H9 (cell line): Measurements from ENCODE around the gene RND1. TPM values are rescaled to one million over a fixed set of nuclear protein-coding genes. Genes with fewer than 3 reads are reported as not detected.

Source experiments
- DNase-seq: peaks from one replicate; pipeline ENCODE4 v3.0.0-alpha.2; 2017
- H2AFZ ChIP-seq: one replicate; pipeline ENCODE4 v1.6.1; 2013; ENCODE audit warnings: mild to moderate bottlenecking, low read length, control low read depth, moderate library complexity
- H2AK5ac ChIP-seq: 2 replicates; pipeline ENCODE4 v1.6.1; 2013; ENCODE audit warnings: low read length, control low read depth, mixed read lengths; ENCODE audit not compliant: insufficient read length
- H2BK120ac ChIP-seq: one replicate; pipeline ENCODE4 v1.6.1; 2013; ENCODE audit warnings: low read depth, mild to moderate bottlenecking, low read length, control low read depth, inconsistent platforms; ENCODE audit not compliant: poor library complexity, severe bottlenecking
- H2BK12ac ChIP-seq: 2 replicates; pipeline ENCODE4 v1.6.1; 2013; ENCODE audit warnings: low read length, control low read depth, mixed read lengths, low read depth; ENCODE audit not compliant: insufficient read length
- H2BK15ac ChIP-seq: 2 replicates; pipeline ENCODE4 v1.6.1; 2013; ENCODE audit warnings: low read depth, low read length, control low read depth
- H2BK20ac ChIP-seq: one replicate; pipeline ENCODE4 v1.6.1; 2013; ENCODE audit warnings: low read depth, mild to moderate bottlenecking, low read length, control low read depth, inconsistent platforms; ENCODE audit not compliant: poor library complexity, severe bottlenecking
- H2BK5ac ChIP-seq: 2 replicates; pipeline ENCODE4 v1.6.1; 2013; ENCODE audit warnings: low read length, control low read depth, mixed read lengths; ENCODE audit not compliant: insufficient read length
- H3K14ac ChIP-seq: 2 replicates; pipeline ENCODE4 v1.6.1; 2013; ENCODE audit warnings: low read length, control low read depth; ENCODE audit not compliant: insufficient read depth
- H3K18ac ChIP-seq: 2 replicates; pipeline ENCODE4 v1.6.1; 2013; ENCODE audit warnings: low read depth, mild to moderate bottlenecking, mixed read lengths, low read length, control low read depth; ENCODE audit not compliant: insufficient read length
- H3K23ac ChIP-seq: 2 replicates; pipeline ENCODE4 v1.6.1; 2013; ENCODE audit warnings: low read length, control low read depth, mixed read lengths, low read depth; ENCODE audit not compliant: insufficient read length
- H3K23me2 ChIP-seq: 2 replicates; pipeline ENCODE4 v1.6.1; 2013; ENCODE audit warnings: low read depth, mild to moderate bottlenecking, mixed read lengths, low read length, control low read depth; ENCODE audit not compliant: insufficient read length, poor library complexity, severe bottlenecking
- H3K27ac ChIP-seq: 2 replicates; pipeline ENCODE4 v1.5.1; 2013; ENCODE audit warnings: low read length, control low read depth, mixed read lengths, low read depth; ENCODE audit not compliant: insufficient read length
- H3K27me3 ChIP-seq: 2 replicates; pipeline ENCODE4 v1.6.1; 2013; ENCODE audit warnings: low read length, control low read depth, inconsistent platforms; ENCODE audit not compliant: insufficient read depth
- H3K4ac ChIP-seq: 2 replicates; pipeline ENCODE4 v1.6.1; 2013; ENCODE audit warnings: low read depth, mild to moderate bottlenecking, control low read depth, inconsistent platforms, low read length, moderate library complexity
- H3K4me1 ChIP-seq: 2 replicates; pipeline ENCODE4 v1.6.1; 2013; ENCODE audit warnings: low read length, control low read depth, inconsistent platforms; ENCODE audit not compliant: insufficient read depth
- H3K4me2 ChIP-seq: 2 replicates; pipeline ENCODE4 v1.6.1; 2013; ENCODE audit warnings: low read length, control low read depth, mixed read lengths; ENCODE audit not compliant: insufficient read length, insufficient read depth
- H3K56ac ChIP-seq: 2 replicates; pipeline ENCODE4 v1.6.1; 2013; ENCODE audit warnings: low read depth, mild to moderate bottlenecking, mixed read lengths, low read length, control low read depth; ENCODE audit not compliant: insufficient read length
- H3K79me1 ChIP-seq: 2 replicates; pipeline ENCODE4 v1.6.1; 2013; ENCODE audit warnings: low read depth, mild to moderate bottlenecking, moderate library complexity, low read length, control low read depth, inconsistent platforms; ENCODE audit not compliant: insufficient read depth, poor library complexity, severe bottlenecking
- H3K79me2 ChIP-seq: 2 replicates; pipeline ENCODE4 v1.6.1; 2013; ENCODE audit warnings: low read length, control low read depth, inconsistent platforms; ENCODE audit not compliant: insufficient read depth
- H3K9ac ChIP-seq: 2 replicates; pipeline ENCODE4 v1.6.1; 2013; ENCODE audit warnings: low read length, control low read depth, mixed read lengths; ENCODE audit not compliant: insufficient read length; ENCODE audit errors: extremely low read depth
- H3K9me3 ChIP-seq: one replicate; pipeline ENCODE4 v1.6.1; 2013; ENCODE audit warnings: low read depth, low read length, inconsistent platforms; ENCODE audit not compliant: control insufficient read depth
- H3T11ph ChIP-seq: one replicate; pipeline ENCODE4 v1.6.1; 2013; ENCODE audit warnings: mild to moderate bottlenecking, low read length, control low read depth, inconsistent platforms
- H4K20me1 ChIP-seq: one replicate; pipeline ENCODE4 v1.6.1; 2013; ENCODE audit not compliant: control insufficient read depth, insufficient read length, insufficient read depth
- H4K5ac ChIP-seq: 2 replicates; pipeline ENCODE4 v1.6.1; 2013; ENCODE audit warnings: low read depth, mild to moderate bottlenecking, mixed read lengths, low read length, control low read depth; ENCODE audit not compliant: insufficient read length
- H4K8ac ChIP-seq: replicated peaks from 2 replicates; pipeline ENCODE4 v1.6.1; 2013; ENCODE audit warnings: low read length, control low read depth, mixed read lengths, low read depth; ENCODE audit not compliant: insufficient read length
- H4K91ac ChIP-seq: 2 replicates; pipeline ENCODE4 v1.6.1; 2013; ENCODE audit warnings: low read depth, mild to moderate bottlenecking, moderate library complexity, mixed read lengths, low read length, control low read depth; ENCODE audit not compliant: insufficient read length
- H3K27ac Mint-ChIP-seq, 3 experiments: 2 replicates in 2 of 3; 3 replicates in 1 of 3; pipeline ENCODE4 v1.8.0; 2020 to 2021; ENCODE audit warnings: mixed read lengths in 3 of 3, mild to moderate bottlenecking in 1 of 3, moderate library complexity in 1 of 3
- H3K27me3 Mint-ChIP-seq: 2 replicates; pipeline ENCODE4 v1.8.0; 2021; ENCODE audit warnings: low read depth, mild to moderate bottlenecking, moderate library complexity, mixed read lengths
- H3K36me3 Mint-ChIP-seq, 3 experiments: 2 replicates in 2 of 3; 3 replicates in 1 of 3; pipeline ENCODE4 v1.8.0; 2020 to 2021; ENCODE audit warnings: low read depth in 3 of 3, mixed read lengths in 3 of 3; ENCODE audit not compliant: insufficient read depth in 1 of 3
- H3K4me1 Mint-ChIP-seq, 2 experiments: 2 replicates each; pipeline ENCODE4 v1.8.0; 2020; ENCODE audit warnings: mixed read lengths in 2 of 2
- H3K4me3 Mint-ChIP-seq, 2 experiments: 2 replicates in 1 of 2; 3 replicates in 1 of 2; pipeline ENCODE4 v1.8.0; 2020 to 2021; ENCODE audit warnings: mild to moderate bottlenecking in 2 of 2, mixed read lengths in 2 of 2, moderate library complexity in 1 of 2
- H3K9me3 Mint-ChIP-seq, 2 experiments: 2 replicates in 1 of 2; 3 replicates in 1 of 2; pipeline ENCODE4 v1.8.0; 2020; ENCODE audit warnings: mild to moderate bottlenecking in 2 of 2, mixed read lengths in 2 of 2, moderate library complexity in 1 of 2
- WGBS: extraction: QIAGEN DNeasy Blood & Tissue Kit; methylation state at CpG from one replicate; pipeline ENCODE4 v1.1.7; 2013; ENCODE audit warnings: missing lambda C conversion rate, low lambda C conversion rate, mixed read lengths; ENCODE audit not compliant: insufficient read length; ENCODE audit errors: extremely low coverage; 5-methylcytosine and 5-hydroxymethylcytosine counted together
- total RNA-seq: library from RNA; stranded (reverse); gene quantifications from 2 replicates; pipeline ENCODE4 v1.2.1, GENCODE V29; 2021
- TF ChIP-seq, protein P1 (sequence below): fragments of 200-600 bp; sonication (generic); conservative IDR thresholded peaks from 3 replicates; pipeline ENCODE4 v1.8.0; 2021; ENCODE audit warnings: antibody characterized with exemption, mild to moderate bottlenecking

The RND1 gene
- total RNA-seq, 1 experiment from 2014 or later: 9.7 TPM

DNA sequence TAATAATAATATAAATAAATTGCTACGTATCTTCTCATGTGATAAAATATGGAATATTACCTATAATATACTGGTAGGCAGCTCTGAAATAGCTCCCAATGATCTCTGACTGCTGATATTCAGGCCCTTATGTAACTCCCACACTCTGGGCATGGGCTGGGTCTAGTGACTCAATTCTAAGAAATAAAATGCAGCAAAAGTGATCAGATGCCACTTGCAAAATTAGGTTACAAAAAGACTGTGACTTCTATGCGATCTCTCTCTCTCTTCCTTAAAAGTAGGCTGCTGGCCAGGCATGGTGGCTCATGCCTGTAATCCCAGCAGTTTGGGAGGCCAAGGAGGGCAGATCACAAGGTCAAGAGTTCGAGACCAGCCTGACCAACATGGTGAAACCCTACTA is 57.7 kb downstream of the RND1 start:
- no peaks in the 10 kb centered on the region for H3K23me2 ChIP-seq
- H3K79me1 ChIP-seq: no peaks in the 10 kb centered on the region
- H3K79me2 ChIP-seq: no peaks in the 10 kb centered on the region
- H3K27me3 Mint-ChIP-seq: peaks cover 12% of the 10 kb centered on the region
- peaks cover 4% of the 10 kb centered on the region; the same call in 1 of the 2 replicates for H3K27me3 ChIP-seq
- no peak overlapping the region for H3K14ac ChIP-seq
- H2AK5ac ChIP-seq: no peak overlapping the region
- no peak overlapping the region for H3K9ac ChIP-seq
- no peak overlapping the region for H3K4ac ChIP-seq
- no peak overlapping the region for H2BK5ac ChIP-seq
- no peak overlapping the region for H3K23ac ChIP-seq
- no CpG with 5 or more reads among the region's 3 CpGs for WGBS
- no peak overlapping the region for H4K8ac ChIP-seq
- no peaks in the 10 kb centered on the region for H3K9me3 Mint-ChIP-seq
- no peaks in the 10 kb centered on the region for H4K20me1 ChIP-seq
- no peak overlapping the region for H2AFZ ChIP-seq
- H3K27ac ChIP-seq: no peak overlapping the region
- no peak overlapping the region for H4K91ac ChIP-seq
- TF ChIP-seq, protein P1, sequence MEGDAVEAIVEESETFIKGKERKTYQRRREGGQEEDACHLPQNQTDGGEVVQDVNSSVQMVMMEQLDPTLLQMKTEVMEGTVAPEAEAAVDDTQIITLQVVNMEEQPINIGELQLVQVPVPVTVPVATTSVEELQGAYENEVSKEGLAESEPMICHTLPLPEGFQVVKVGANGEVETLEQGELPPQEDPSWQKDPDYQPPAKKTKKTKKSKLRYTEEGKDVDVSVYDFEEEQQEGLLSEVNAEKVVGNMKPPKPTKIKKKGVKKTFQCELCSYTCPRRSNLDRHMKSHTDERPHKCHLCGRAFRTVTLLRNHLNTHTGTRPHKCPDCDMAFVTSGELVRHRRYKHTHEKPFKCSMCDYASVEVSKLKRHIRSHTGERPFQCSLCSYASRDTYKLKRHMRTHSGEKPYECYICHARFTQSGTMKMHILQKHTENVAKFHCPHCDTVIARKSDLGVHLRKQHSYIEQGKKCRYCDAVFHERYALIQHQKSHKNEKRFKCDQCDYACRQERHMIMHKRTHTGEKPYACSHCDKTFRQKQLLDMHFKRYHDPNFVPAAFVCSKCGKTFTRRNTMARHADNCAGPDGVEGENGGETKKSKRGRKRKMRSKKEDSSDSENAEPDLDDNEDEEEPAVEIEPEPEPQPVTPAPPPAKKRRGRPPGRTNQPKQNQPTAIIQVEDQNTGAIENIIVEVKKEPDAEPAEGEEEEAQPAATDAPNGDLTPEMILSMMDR: no peak
- H2BK12ac ChIP-seq: no peak overlapping the region
- H2BK120ac ChIP-seq: no peak overlapping the region
- H2BK15ac ChIP-seq: no peak overlapping the region
- H3K36me3 Mint-ChIP-seq: no peaks in the 10 kb centered on the region
- no peak overlapping the region for H4K5ac ChIP-seq
- H3K27ac Mint-ChIP-seq: no peak overlapping the region
- H3K9me3 ChIP-seq: no peaks in the 10 kb centered on the region
- no peak for DNase-seq
- H3K4me1 Mint-ChIP-seq: peaks cover 24 to 28% of the 10 kb centered on the region in 2 experiments
- no peak overlapping the region for H3K4me3 Mint-ChIP-seq
- H3K56ac ChIP-seq: no peak overlapping the region
- H3K18ac ChIP-seq: no peak overlapping the region
- no peaks in the 10 kb centered on the region for H3K4me1 ChIP-seq
- H3K4me2 ChIP-seq: no peak overlapping the region
- H3T11ph ChIP-seq: no peak overlapping the region
- no peak overlapping the region for H2BK20ac ChIP-seq

Other genes with a start within 250 kb of the RND1 start
- gene KANSL2, start 183.6 kb downstream of the RND1 start, total RNA-seq: 51.3 and 56.6 TPM in 2 replicates
- 49.4 and 53.1 TPM in 2 replicates for gene CCNT1, start 149.2 kb downstream of the RND1 start, total RNA-seq
- 30.2 and 31.1 TPM in 2 replicates for gene ADCY6, start 76.8 kb downstream of the RND1 start, total RNA-seq
- 34.9 and 35.1 TPM in 2 replicates for gene CACNB3, start 47.4 kb downstream of the RND1 start, total RNA-seq
- 98.1 and 104 TPM in 2 replicates for gene DDX23, start 13.7 kb downstream of the RND1 start, total RNA-seq
- gene FKBP11, start 59.6 kb upstream of the RND1 start, total RNA-seq: 40.8 and 43.6 TPM in 2 replicates
- gene ARF3, start 91.6 kb upstream of the RND1 start, total RNA-seq: 254 and 263 TPM in 2 replicates
- 0.37 and 0.53 TPM in 2 replicates for gene WNT10B, start 105.9 kb upstream of the RND1 start, total RNA-seq
- gene WNT1, start 112.5 kb upstream of the RND1 start, total RNA-seq: not detected in 2 replicates
- 0.35 and 0.39 TPM in 2 replicates for gene DDN, start 133.5 kb upstream of the RND1 start, total RNA-seq
- gene PRKAG1, start 152.9 kb upstream of the RND1 start, total RNA-seq: 34.8 and 36.7 TPM in 2 replicates
- gene KMT2D, start 194.9 kb upstream of the RND1 start, total RNA-seq: 83.9 and 93.7 TPM in 2 replicates
- gene RHEBL1, start 204.1 kb upstream of the RND1 start, total RNA-seq: 4.0 and 4.1 TPM in 2 replicates
- 0.13 and 0.20 TPM in 2 replicates for gene DHH, start 228.9 kb upstream of the RND1 start, total RNA-seq
- 50.4 and 55.1 TPM in 2 replicates for gene LMBR1L, start 245.0 kb upstream of the RND1 start, total RNA-seq